ENCODE data around the gene MAGEE1.
A peak's percentile ranks its signal among the peaks of the same experiment; 100 is the strongest.

The MAGEE1 gene
- 2.5 to 12.5 reads per million in 2 experiments for total RNA-seq

- DNase-seq (ENCODE audit: low read depth): peak; percentile 70
Measured at GRCh38 chrX:76427560-76428242, at the start of gene MAGEE1. Gene MAGEE1 (plus strand): TSS chrX:76427710. CDS start chrX:76427931, 221 bp downstream.

GRCh38 chrX:76398970-76399369 is 28.5 kb upstream of the MAGEE1 start:
- no peak for DNase-seq (ENCODE audit: low read depth)

GRCh38 chrX:76407795-76408194 is 19.7 kb upstream of the MAGEE1 start:
- no peak for DNase-seq (ENCODE audit: low read depth)

GRCh38 chrX:76420237-76420636 is 7.3 kb upstream of the MAGEE1 start:
- no peak for DNase-seq (ENCODE audit: low read depth)

- DNase-seq (ENCODE audit: low read depth): peak; percentile 33
Measured at GRCh38 chrX:76428243-76429130, 977 bp downstream of the MAGEE1 start.

GRCh38 chrX:76433219-76433618 is 5.7 kb downstream of the MAGEE1 start:
- no peak for DNase-seq (ENCODE audit: low read depth)

- DNase-seq (ENCODE audit: low read depth): no peak
Measured at GRCh38 chrX:76434103-76434741, 6.7 kb downstream of the MAGEE1 start.

GRCh38 chrX:76439188-76439587 is 11.7 kb downstream of the MAGEE1 start:
- no peak for DNase-seq (ENCODE audit: low read depth)

- no peak for DNase-seq (ENCODE audit: low read depth)
Measured at GRCh38 chrX:76453737-76454406, 26.4 kb downstream of the MAGEE1 start.

- no peak for DNase-seq (ENCODE audit: low read depth)
Measured at GRCh38 chrX:76454456-76454927, 27.0 kb downstream of the MAGEE1 start.

- DNase-seq (ENCODE audit: low read depth): no peak
Measured at GRCh38 chrX:76477353-76477752, 49.8 kb downstream of the MAGEE1 start.

Data from T follicular helper cell (primary cell).